HG03460 (cell line): ENCODE data around the gene LONP2.
"Not testable (repeated sequence)": the region's sequence is repeated elsewhere in the genome, so short reads cannot be mapped to it uniquely, and the experiment has no call there.

Experiments used
- ATAC-seq: cut with Tn5 transposase; IDR thresholded peaks from one replicate; pipeline ENCODE4 v1.9.1; 2021; ENCODE audit not compliant: unreplicated experiment

The LONP2 gene

DNA sequence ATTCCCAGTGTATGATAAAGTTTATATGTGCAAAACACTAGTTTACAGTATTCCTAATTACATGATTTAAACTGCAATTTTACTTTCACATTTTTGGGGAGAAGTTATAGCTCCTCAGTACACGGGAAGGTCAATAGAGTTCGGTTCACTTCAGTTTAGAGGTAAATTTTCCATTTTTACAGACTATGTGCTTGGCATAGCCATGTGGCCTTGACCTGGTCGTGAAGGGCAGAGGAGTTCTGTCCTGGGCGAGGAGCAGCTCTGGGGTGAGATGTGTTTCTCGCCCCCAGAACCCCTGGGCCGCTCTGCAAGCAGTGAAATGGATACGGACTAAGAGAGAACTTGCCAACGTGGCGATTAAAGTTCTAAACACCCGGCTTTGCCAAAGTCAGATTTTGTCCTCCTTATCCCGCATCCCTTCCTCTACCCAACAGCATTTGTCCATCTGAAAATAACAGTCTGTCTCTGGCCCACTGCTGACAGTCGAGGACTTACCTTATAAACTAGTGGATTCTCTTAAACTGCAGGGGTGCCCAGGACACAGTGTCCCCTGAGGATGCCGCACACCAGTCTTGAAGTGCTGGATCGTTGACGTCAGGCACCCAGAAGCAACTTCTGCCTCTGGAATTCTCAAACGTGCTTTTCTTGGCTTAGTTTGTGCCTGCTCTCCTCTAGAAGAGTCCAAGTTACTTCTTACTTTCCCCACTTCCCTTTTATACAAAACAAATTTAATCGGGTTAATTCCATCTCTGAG is 142.6 kb downstream of the LONP2 start:
- ATAC-seq: no peak

GRCh38 chr16:48392407-48392806 is 148.3 kb downstream of the LONP2 start:
- no peak for ATAC-seq

DNA sequence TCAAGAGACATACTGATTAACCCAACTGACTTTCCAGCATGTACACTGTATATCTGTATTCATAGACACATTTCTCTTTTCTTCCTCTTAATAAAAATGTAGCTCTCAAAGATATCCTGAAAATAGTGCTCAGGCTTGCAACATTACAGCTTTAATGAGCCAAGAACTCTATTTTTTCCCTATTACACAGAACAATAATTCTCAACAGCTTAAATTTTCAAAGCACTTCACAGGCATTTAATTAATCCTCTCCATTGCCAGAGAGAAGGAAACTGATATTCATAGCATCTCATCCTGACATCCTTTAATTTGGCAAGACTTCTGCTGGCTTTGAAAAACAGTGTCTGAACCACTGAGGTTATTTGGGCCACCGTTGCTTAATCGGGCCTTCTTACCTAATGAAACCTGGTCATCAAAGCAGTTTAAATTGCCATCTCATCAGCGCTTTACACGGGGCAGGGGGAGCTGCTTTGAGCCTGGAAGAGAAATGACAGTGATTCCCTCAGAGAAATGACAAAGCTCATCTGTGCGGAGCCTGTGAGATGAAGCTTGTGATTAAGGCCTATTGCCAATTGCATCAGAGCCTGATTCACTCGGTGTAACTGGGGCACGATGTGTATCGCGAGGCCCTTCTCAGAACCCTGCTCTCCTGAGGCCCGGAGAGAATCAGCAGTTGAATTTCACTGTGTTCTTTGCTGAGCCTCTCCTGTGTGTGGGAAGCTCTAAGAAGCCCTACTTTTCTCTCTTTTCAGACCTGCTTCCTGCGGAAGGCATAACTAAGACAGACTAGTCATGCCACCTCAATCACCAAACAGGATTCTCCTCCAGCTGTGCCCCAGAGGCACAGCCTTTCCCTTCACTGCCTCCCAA is 149.6 kb downstream of the LONP2 start:
- no peak for ATAC-seq

DNA sequence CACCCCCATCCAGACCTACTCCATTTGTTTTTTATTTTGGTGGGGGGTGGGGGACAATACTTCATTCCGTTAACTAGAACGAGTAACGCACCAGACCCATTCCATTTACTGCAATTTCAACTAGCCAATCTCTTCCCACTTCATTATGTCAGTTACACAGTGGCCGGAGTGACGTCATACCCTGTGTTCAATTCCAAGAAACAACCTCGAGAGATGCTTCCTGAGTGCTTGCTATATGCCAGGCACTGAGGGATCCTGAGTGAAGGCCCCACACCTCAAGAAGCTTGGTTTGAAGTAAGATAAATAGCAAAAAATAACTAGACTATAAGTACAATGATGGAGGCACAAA is 150.2 kb downstream of the LONP2 start:
- ATAC-seq: no peak

DNA sequence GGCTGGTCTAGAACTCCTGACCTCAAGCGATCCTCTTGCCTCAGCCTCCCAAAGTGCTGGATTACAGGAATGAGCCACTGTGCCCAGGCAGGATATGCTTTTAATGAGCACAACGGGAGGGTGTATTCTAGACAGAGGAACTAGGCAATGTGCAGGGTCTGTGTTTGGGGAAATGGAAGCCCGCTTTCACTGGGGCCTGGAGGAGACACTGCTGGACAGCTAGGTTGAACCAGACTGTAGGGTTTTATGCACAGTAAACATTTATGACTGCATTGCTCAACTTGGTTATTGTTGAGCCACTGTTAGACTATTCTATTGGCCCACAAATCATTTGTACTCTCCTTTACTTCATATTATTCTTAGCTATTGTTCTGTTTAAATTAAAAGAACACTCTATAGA is 151.3 kb downstream of the LONP2 start:
- no peak for ATAC-seq

- ATAC-seq: not testable (repeated sequence)
Observed at GRCh38 chr16:48402547-48402946, 158.4 kb downstream of the LONP2 start.

- ATAC-seq: no peak
Observed at GRCh38 chr16:48405153-48405552, 161.1 kb downstream of the LONP2 start.

GRCh38 chr16:48405907-48406306 is 161.8 kb downstream of the LONP2 start:
- ATAC-seq: no peak
